Activated CD8-positive, alpha-beta memory T cell treated with anti-CD3 and anti-CD28 coated beads for 24 hours (primary cell): ENCODE data around the gene CPNE5.

ENCODE experiments used
- DNase-seq: peaks from one replicate; pipeline ENCODE4 v3.0.0-alpha.2; 2020

The CPNE5 gene

DNA sequence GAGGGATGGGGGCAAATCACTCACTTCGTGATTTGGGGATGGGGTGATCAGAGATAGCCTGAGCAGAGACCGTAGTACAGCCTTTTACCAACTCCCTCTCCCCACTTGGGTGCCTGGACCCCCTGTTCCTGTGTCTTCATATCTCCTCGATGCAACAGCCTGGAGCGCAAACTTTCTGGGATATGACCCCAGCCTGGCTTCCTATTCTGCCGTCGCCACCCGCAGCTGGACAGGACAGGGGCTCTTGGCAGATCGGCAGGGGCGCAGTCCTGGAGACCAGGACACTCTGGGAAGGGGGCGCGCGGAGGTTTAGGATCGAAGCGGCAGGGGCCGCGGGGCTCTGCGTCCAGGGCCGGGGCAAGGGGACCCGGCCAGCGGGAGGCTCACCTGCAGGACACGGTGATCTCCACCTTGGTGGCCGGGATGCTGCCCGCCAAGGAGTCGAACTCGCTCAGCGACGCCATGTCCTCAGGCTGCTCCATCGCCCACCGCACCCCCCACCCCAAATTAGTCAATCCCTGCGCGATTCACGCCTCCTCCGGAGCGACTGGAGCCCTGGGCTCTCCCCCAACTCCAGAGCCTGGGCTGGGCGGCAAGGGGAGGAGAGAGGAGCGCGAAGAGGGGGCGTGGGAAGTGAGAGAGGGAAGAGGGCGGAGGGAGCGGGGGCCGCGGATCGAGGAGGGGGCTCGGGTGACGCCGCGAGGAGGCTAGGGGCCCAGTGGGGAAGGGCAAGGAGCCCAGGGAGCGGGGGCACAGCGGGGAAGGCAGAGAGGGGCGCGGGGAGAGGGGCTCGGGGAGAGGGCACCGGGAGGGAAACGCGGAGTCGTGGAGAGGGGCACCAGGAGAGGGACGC lies at the start of gene CPNE5:
CPNE5 (minus strand) TSS at position 549 of the 853 bp plus-strand sequence; CDS start at position 482, 67 bp downstream.
- DNase-seq, result no peak

DNA sequence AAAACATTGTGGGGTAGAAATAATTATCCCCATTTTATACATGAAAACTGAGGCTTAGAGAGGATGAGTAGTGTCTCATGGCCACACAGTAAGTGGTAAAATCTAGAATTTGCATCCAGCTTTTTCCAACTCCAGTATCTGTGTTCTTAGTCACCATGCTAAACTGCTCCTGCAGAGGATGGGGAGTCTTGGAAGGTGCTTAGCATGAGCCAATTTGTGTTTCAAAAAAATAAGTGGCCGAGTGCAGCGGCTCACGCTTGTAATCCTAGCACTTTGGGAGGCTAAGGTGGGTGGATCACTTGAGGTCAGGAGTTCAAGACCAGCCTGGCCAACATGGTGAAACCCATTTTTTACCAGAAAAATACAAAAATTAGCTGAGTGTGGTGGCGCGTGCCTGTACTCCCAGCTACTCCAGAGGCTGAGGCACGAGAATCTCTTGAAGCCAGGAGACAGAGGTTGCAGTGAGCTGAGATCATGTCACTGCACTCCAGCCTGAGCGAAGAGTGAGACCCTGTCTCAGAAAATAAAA lies 48.9 kb upstream of the CPNE5 start:
- DNase-seq, result no peak

DNA sequence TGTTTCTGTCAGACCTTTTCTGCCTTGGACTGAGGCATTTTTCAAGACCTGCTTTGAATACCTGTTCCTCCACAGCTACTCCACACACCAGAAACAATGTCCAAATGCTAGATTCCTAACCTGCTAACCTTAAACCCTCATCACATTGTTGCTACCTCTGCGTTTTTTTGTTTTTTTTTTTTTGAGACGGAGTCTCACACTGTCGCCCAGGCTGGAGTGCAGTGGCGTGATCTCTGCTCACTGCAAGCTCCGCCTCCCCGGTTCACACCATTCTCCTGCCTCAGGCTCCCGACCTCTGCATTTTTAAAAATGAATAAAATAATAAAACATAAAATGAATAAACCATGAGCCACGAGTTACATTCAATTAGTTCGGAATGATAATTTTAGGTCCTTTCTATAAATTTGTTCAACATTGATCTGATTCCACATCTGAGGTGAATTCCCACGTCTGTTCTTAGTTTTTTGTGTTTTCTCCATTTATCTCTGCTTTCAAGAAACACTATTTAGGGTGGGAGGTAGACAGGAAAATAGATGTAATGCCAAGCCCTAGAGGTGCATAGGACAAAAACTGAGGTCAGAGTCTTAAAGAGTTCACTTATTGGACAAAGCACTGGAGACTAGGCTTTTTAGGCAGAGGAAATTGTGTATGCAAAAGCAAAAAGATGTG lies 47.8 kb upstream of the CPNE5 start:
- DNase-seq, result no peak

DNA sequence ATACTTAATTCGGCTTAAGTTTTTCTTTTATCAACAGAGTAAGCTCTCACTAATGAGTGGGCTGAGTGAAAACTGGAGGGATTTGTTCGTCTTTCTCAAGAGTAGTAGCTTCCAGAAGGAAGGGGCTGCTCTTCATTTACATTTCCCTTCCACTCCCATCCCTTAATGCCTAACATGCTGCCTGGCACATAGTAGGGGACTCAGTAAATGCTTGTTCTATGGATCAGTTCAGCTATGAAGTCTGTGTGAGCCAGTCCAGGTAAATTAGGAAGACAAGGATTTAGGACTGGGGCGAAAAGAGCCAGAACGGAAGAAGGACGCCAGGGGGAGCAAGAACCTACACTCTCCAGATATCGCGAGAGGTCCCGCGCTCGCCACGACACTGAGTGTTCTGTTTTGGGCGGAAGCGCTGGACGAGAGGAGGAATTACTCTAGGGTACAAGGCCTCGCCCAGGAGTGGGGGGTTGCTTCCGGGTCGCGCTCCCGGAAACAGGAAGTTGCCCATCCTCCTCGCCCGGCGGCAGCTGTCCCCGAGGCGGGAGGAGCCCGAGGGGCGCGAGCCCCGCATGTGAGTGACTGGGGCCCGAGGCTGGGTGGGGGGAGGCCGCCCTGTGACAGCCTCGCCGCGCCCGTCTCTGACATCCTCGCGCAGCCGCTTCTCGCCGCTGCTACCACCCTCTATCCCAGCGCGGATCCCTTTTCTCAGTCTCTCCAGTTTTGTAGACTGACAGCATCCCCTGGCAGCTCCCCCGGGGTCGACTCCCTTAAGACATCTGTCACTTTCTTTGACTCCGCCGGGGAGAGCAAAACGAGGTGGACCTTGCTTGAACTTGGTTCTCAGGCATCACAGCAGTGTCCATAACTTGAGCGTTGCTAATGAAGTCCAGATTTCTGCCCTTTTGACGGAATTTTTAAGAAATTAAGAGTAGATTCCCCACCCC lies 46.5 kb upstream of the CPNE5 start, which contains the start of gene C6orf89:
C6orf89 (plus strand) TSS at position 492 of the 941 bp plus-strand sequence. CDS start 13,493 bp downstream, outside the sequence.
- DNase-seq, result peak; percentile 96

DNA sequence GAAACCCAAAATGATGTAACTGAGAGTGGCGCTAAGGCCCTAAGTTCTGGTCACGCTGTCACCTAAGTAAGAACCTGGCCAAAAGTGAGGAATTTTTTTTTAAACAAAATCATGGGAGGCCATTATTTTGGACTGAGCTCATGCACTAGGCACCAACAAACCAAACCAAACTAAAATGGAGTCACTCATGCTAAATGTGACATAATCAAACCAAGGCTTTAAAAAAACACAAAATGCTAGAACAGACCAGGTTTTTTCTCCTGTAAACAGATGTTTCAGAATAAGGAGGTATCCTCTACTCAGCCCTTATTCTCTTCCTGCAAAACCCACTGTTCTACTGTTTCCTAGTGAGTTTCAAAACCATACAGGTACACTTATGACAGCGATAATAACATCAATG lies 45.4 kb upstream of the CPNE5 start:
- no peak for DNase-seq

DNA sequence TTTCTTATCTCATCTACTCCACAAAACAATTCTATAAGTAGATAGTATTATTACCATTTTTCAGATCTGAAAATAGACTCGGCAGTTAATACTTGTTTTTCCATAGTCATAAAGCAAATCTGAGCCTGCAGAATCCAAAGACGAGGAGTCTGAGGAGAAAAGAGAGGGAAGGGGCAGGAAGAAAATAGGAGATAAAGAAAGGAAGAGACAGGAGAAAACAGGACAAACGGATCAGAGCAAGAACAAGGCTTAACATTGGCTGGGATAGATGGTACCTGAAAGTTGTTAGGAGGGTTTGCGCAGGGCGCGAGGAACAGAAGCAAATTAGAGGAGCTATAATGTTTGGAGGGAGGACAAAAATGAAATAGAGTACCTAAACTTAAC lies 36.0 kb upstream of the CPNE5 start:
- DNase-seq, result no peak

DNA sequence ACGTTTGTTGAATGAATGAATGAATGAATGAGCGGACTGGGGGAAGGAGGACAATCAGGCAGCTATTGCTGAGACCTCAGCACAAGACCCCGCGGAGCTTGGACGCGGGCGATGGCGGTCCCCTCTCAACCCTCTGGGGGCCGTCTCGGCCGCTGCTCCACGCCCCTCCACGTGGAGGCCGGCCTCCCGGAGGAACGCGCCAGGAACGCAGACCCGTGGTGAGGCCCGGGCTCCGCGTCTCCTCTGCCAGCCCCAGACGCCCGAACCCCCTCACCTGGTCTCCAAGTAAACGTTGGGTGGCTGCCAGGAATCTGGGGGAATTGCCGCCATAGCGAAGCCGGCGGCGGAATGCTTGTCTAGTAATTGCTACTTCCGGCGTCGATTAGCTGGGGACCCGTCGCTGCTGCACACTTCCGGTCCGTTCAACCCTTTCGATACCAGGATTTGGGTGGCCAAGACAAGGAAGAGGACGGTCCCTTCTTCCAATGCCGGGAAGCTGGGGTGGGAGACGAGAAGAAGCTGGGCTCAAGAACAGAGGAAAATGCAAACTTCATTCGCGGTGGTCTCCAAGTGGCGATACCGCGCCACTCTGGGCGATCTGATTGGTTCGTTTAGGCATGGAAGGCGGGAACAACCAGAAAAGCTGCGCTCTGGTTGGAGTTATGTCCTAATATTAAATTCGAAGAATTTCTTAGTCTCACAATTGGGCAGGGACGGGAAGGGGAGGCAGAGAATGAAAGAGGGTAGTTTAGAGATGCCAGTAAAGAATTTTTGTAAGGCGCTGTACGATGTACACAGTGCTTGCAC lies 35.4 kb upstream of the CPNE5 start, which contains the start of gene PPIL1:
PPIL1 (minus strand) TSS at position 361 of the 807 bp plus-strand sequence; CDS start at position 330, 31 bp downstream.
- peak; percentile 97 for DNase-seq

DNA sequence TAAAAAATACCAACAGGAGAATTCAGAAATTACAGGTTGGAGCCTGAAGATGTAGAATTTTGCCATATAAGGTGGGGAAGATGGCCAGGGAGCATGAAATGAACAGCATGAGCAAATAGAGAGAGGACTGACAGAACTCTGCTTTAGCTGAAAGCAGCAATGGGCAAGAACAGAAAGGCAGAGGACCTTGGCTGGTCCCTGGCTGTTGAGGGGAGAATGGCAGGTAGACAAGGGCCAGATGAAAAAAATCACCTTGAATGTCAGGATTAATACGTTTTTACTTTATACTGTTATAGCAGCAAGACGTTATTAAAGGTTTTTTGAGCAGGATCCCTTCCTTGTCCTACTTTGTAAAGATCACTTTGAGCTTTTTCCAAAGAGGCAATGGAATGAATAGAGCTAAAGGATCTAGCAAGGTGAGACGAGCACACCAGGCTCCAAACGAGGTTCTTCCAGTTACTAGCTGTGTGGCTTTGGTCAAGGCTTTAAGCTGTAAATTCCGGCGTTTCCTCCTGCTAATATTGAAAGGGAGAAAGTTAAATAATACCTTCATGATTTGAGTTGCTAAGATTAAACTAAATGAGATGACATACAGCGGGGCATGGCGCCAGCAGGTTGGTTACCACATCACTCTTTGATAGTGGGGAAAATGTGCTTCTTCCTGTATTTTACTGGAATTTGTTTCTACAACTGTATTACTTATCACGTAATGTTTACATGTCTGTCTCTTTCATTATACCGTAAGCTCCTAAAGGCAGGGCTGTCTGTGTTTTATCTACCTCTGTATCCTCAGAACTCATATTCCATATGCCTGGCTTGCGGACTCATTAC lies 34.6 kb upstream of the CPNE5 start:
- no peak for DNase-seq

DNA sequence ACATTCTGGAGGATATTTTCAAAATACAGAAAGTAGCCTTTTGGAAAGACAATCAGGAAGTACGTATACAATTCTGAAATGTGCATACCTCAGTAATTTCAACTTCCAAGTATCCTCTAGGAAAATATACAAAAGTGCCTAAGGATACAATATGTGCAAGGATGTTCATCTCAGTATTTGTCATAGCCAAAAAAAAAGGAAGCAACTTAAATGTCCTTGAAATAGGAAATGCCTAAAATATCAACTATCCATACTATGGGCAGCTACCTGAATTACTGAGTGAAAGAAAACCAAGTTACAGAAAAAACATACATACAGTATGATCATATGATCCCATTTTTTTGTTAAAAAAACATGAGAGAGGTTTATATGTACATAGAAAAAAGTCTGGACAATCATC lies 33.9 kb upstream of the CPNE5 start:
- no peak for DNase-seq

DNA sequence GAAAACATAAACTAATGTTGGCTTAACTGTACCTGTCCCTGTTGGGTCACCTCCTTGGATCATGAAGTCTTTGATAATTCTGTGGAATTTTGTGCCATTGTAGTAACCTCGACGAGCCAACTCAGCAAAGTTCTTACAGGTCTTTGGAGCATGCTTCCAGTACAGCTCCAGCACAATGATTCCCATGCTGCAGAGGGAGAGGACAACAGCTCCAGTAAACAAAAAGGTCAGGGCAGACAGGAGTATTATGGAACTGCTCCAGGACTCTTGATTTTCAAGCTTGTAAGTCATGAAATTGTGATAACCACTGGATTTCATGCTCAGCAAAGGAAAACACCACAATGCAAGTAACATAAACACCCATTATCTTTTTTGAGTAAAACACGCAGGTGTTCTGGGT lies 32.4 kb upstream of the CPNE5 start:
- no peak for DNase-seq

DNA sequence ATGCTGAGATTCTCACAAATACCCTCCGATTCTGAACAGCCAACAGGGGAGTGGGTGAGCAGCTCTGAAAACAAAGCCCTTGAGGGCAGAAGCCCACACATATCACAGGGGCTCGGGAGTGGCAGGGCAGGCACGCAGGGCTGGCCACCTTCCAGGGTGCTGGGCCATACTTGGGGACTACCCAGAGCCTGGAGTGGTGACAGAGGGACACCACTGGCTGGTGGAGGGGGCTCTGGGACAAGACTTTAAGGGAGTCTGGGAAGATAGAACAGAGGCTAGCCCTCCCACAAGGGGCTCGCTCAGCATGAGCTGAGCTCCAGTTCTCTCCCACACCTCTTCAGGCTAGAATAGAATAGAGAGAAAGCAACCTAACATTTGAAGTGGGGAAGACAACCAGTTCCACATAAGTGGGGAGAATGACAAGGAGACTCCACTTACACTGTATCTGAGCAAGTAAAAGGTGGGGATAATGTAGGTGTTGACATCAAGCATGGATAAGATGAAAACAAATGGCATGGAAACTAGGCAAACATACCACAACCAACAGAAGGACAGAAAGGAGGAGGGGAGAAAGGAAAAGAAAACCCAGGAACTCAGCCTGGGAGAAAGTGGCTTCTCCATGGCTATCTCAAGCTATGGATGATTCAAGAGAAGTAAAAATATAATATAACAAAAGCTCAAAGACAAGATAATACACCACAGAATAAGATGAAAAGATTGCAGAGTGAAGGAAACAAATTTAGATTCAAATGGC lies 28.4 kb upstream of the CPNE5 start:
- DNase-seq, result no peak

DNA sequence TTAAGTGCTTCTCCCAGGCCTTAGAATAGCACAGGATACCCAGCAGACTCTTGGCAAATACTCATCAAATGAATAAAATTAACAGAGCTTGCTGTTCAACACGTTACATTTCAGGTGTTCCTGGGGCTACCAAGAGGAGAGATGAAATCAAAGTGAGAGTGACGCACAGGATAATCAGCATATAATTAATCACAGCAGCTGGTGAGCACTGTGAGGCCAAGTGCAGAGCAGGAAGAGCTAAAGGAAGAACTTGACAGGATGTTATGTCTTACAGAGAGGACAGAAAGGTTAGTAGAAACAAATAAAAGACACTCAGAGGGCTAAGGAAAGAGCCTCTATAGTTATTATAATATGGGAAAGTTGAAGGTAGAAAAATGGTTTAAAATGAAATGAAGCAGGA lies 26.6 kb upstream of the CPNE5 start:
- no peak for DNase-seq

DNA sequence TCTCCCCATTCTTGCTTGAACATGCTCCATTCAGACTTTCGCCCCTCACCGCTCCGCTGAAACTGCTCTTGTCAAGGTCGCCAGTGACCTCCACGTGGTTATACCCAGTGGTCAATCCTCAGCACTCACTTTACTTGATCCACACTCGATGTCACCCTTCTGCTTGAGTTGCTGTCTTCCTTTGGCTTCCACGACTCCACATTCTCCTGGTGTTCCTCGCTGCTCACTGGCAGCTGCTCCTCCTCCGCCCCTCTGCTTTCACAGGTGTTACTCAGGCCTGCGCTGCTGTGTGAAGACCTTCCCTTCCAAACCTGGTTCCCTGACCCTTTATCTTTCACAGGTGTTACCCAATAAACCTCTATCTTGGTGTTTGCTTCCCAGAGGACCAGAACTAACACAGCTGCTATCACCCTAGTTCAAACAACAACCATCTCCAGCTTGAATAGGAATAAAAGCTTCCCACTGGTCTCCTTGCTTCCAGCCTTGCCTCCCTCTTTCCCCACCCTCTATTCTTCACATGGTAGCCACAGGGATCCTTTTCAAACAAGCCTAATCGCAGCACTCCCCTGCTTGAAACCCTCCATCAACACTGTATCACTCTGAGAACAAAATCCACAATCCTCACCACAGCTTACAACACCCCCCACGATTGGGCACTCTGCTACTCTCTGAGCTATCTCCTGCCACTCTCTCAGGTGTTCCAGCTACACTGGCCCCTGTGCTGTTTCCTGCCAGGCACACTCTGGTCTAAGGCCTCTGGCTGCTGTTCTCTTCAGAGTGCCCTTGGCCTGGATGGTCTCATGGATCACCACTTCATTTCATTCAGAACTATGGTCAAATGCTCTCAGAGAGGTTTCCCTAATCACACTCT lies 24.7 kb upstream of the CPNE5 start:
- no peak for DNase-seq

DNA sequence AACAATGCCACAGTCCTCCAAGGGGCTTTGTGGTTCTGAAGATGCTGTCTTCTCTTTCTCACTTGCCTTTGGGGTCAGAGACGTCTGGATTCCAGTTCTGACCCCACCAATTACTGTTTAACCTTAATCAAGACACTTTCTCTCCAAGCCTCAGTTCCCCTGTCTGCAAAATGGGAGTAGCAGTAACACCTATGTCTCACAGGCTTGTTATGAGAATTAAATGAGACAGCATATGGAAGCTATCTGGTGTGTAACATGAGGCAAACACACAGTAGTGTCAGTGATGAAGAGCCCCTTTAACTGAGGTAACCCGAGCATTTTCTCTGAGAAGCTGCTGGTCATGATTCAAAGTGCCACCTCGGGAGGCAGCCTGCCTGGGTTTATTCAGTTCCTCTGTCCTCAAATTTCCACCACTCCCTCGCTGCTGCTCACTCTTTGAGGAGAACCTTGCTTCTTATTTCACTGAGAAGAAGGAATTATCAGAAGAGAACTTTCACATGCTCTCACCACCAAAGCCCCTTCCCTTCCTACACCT lies 23.7 kb upstream of the CPNE5 start:
- no peak for DNase-seq

DNA sequence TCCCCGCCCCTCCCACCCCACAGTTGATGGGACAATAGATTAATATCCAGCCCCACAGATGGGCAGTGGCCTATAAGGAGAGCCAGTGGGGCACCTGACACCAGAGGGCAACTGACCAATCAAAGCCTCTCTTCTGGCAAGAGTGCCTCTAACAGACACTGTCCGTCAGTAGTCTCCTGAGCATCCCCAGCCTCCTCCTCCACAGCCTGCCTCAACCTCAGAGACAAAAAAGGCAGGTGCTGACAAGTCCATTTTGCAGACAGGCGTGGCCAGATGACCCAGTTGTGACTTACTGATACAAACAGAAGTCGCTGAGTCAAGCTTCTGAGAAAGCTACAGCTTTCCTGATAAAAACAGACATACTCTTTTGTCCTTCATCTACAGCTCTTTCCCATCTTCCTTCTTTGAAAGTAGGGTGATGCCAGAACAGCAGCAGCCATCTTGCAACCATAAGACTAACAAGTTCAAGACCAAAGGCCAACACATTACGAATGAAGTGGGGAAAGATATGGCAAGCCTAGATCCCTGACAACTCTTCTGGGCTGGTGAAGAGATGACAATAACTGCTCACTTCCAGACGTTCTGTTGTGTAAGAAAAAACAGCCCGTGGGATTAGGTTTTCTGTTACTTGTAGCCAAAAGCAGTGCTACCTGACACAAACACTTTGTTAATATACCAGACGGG lies 23.1 kb upstream of the CPNE5 start:
- DNase-seq, result no peak

DNA sequence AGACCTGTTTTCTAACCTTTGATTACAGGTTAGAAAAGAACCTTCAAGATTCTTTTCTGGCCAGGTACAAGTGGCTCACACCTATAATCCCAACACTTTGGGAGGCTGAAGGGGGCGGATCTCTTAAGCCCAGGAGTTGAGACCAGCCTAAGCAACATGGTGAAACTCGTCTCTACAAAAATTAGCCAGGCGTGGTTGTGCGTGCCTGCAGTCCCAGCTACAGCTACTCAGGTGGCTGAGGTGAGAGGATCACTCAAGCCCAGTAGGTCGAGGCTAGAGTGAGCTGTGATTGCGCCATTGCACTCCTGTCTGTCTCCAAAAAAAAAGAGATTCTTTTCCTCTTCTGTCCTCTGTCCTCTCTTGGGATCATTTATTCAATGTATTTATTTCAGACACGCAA lies 20.9 kb upstream of the CPNE5 start:
- DNase-seq, result no peak

DNA sequence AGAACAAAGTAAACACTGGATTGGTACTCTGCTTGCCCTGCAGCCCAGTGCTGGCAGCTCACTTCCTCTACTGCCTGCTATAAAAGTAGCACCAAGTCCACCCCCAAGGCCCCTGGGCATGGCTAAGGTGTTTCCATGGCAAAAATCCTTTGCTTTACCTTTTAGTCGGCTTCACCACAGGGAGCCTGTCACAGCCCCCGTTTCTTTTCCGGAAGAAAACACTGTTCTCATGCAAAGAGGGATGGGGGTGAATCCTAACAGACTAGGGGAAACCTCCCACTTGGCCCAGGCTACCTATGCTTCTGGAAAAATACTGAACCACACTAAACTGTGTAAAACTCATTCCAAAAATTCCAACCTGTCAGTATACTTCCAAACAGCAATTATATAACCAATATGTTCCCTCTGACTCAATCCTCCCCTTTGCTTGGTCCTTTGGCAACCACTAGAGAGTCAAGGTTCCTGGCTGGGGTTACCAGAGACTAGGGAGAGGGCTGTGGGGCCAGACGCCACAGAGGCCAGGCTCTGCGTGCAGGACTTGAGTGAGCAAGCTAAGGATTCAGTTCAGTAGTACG lies 19.2 kb upstream of the CPNE5 start:
- DNase-seq, result no peak

DNA sequence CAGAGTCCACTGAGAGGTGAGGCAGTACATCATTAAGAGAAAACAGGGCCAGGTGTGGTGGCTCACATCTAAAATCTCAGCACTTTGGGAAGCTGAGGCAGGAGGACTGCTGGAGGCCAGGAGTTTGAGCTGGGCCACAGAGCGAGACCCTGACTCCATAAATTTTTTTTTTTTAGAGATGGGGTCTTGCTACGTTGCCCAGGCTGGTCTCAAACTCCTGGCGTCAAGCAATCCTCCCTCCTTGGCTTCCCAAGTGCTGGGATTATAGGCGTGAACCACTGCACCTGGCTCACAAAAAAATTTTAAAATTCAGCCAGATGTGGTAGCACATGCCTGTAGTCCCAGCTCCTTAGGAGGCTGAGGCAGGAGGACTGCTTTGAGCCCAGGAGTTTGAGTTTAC lies 18.1 kb upstream of the CPNE5 start:
- DNase-seq, result no peak
